ENCODE data around the gene PPP1R12A.
"Not testable (repeated sequence)": the region's sequence is repeated elsewhere in the genome, so short reads cannot be mapped to it uniquely, and the experiment has no call there.

PPP1R12A gene

GRCh38 chr12:79895071-79895470, 39.8 kb downstream of the PPP1R12A start:
- no peak for DNase-seq (ENCODE audit: low spot score)

- DNase-seq (ENCODE audit: low spot score), result no peak
Measured at GRCh38 chr12:79891506-79892162, 43.3 kb downstream of the PPP1R12A start.

- DNase-seq (ENCODE audit: low spot score), result no peak
Measured at GRCh38 chr12:79887890-79888289, 47.0 kb downstream of the PPP1R12A start.

GRCh38 chr12:79886917-79887519, 47.9 kb downstream of the PPP1R12A start:
- DNase-seq (ENCODE audit: low spot score), result peak; percentile 51

- DNase-seq (ENCODE audit: low spot score), result no peak
Measured at GRCh38 chr12:79885911-79886490, 48.9 kb downstream of the PPP1R12A start.

GRCh38 chr12:79884401-79885006, 50.4 kb downstream of the PPP1R12A start:
- DNase-seq (ENCODE audit: low spot score), result no peak

GRCh38 chr12:79883216-79883615, 51.7 kb downstream of the PPP1R12A start:
- no peak for DNase-seq (ENCODE audit: low spot score)

- no peak for DNase-seq (ENCODE audit: low spot score)
Measured at GRCh38 chr12:79881351-79881750, 53.5 kb downstream of the PPP1R12A start.

- DNase-seq (ENCODE audit: low spot score), result not testable (repeated sequence)
Measured at GRCh38 chr12:79878506-79878905, 56.4 kb downstream of the PPP1R12A start.

- no peak for DNase-seq (ENCODE audit: low spot score)
Measured at GRCh38 chr12:79877246-79877645, 57.7 kb downstream of the PPP1R12A start.

- no peak for DNase-seq (ENCODE audit: low spot score)
Measured at GRCh38 chr12:79874665-79875064, 60.2 kb downstream of the PPP1R12A start.

GRCh38 chr12:79873201-79873600, 61.7 kb downstream of the PPP1R12A start:
- no peak for DNase-seq (ENCODE audit: low spot score)

- DNase-seq (ENCODE audit: low spot score), result no peak
Measured at GRCh38 chr12:79871621-79872020, 63.3 kb downstream of the PPP1R12A start.

- no peak for DNase-seq (ENCODE audit: low spot score)
Measured at GRCh38 chr12:79870916-79871315, 64.0 kb downstream of the PPP1R12A start.

GRCh38 chr12:79859646-79860045, 75.3 kb downstream of the PPP1R12A start:
- DNase-seq (ENCODE audit: low spot score), result no peak

- no peak for DNase-seq (ENCODE audit: low spot score)
Measured at GRCh38 chr12:79858518-79858917, 76.4 kb downstream of the PPP1R12A start.

GRCh38 chr12:79857675-79858074, 77.2 kb downstream of the PPP1R12A start:
- DNase-seq (ENCODE audit: low spot score), result no peak

GRCh38 chr12:79850610-79851299, 84.1 kb downstream of the PPP1R12A start:
- DNase-seq (ENCODE audit: low spot score), result no peak

- no peak for DNase-seq (ENCODE audit: low spot score)
Measured at GRCh38 chr12:79848339-79848738, 86.6 kb downstream of the PPP1R12A start.

GRCh38 chr12:79847417-79847816, 87.5 kb downstream of the PPP1R12A start:
- no peak for DNase-seq (ENCODE audit: low spot score)

- no peak for DNase-seq (ENCODE audit: low spot score)
Measured at GRCh38 chr12:79844693-79845092, 90.2 kb downstream of the PPP1R12A start.

GRCh38 chr12:79843978-79844377, 90.9 kb downstream of the PPP1R12A start:
- no peak for DNase-seq (ENCODE audit: low spot score)

All from SK-N-DZ (cell line).